H1 (cell line): ENCODE measurements around the gene WDR74. TPM values are rescaled to one million over a fixed set of nuclear protein-coding genes. Genes with fewer than 3 reads are reported as not detected.

ENCODE experiments used
- CTCF ChIA-PET: fragments of 300-600 bp; sonication (Branson Sonifier 250); formaldehyde crosslinking; loops from one replicate; lab custom pipeline; 2021; ENCODE audit not compliant: partially characterized antibody; lab: Charles Lee
- POLR2A ChIA-PET: fragments of 300-600 bp; sonication (Branson Sonifier 250); formaldehyde crosslinking; loops from one replicate; lab custom pipeline; 2021; ENCODE audit warnings: inconsistent platforms; ENCODE audit not compliant: partially characterized antibody; lab: Charles Lee
- DNase-seq, 2 experiments: peaks; one replicate each; pipeline versions ENCODE4 v3.0.0 to v3.0.0-alpha.2; 2010 to 2022; ENCODE audit warnings: low spot score in 2 of 2, low read depth in 1 of 2, mixed read lengths in 1 of 2
- FAIRE-seq: peaks from 2 replicates; lab custom pipeline; 2011; peaks lifted over from hg19 to GRCh38; lab: Jason Lieb, UNC
- H2AFZ ChIP-seq: 2 replicates; pipeline ENCODE4 v1.8.1; 2012; ENCODE audit warnings: low read length, inconsistent platforms
- H2AK5ac ChIP-seq: 2 replicates; pipeline ENCODE4 v1.6.1; 2013; ENCODE audit warnings: low read depth, low read length
- H2BK120ac ChIP-seq: replicated peaks from 2 replicates; pipeline ENCODE3; 2013; ENCODE audit warnings: low read depth, low read length, inconsistent platforms
- H2BK12ac ChIP-seq: 2 replicates; pipeline ENCODE4 v1.6.1; 2013; ENCODE audit warnings: low read depth, low read length
- H2BK15ac ChIP-seq: 2 replicates; pipeline ENCODE4 v1.6.1; 2013; ENCODE audit warnings: low read length
- H2BK20ac ChIP-seq: 2 replicates; pipeline ENCODE4 v1.6.1; 2013; ENCODE audit warnings: low read length
- H2BK5ac ChIP-seq: 2 replicates; pipeline ENCODE4 v1.6.1; 2013; ENCODE audit warnings: low read depth, low read length
- H3K14ac ChIP-seq: 2 replicates; pipeline ENCODE4 v1.6.1; 2013; ENCODE audit warnings: inconsistent platforms; ENCODE audit not compliant: insufficient read length
- H3K18ac ChIP-seq: 2 replicates; pipeline ENCODE4 v1.6.1; 2013; ENCODE audit warnings: low read length; ENCODE audit errors: extremely low read depth
- H3K23ac ChIP-seq: 2 replicates; pipeline ENCODE4 v1.6.1; 2013; ENCODE audit warnings: inconsistent platforms; ENCODE audit not compliant: insufficient read length
- H3K23me2 ChIP-seq: 2 replicates; pipeline ENCODE4 v1.6.1; 2013; ENCODE audit warnings: low read depth, low read length
- H3K27ac ChIP-seq: 2 replicates; pipeline ENCODE4 v1.6.1; 2011; ENCODE audit warnings: low read depth, low read length, inconsistent platforms
- H3K27me3 ChIP-seq, 4 experiments: replicated peaks in 1 of 4; 1 replicate in 1 of 4; 2 replicates in 3 of 4; pipeline versions ENCODE4 v1.6.1 to v1.8.1; 2011 to 2013; ENCODE audit warnings: low read length in 3 of 4, mild to moderate bottlenecking in 3 of 4, inconsistent platforms in 2 of 4, mixed read lengths in 2 of 4, moderate library complexity in 1 of 4; ENCODE audit not compliant: control insufficient read depth in 3 of 4, insufficient read depth in 3 of 4; ENCODE audit errors: extremely low read depth in 1 of 4
- H3K36me3 ChIP-seq, 4 experiments: 2 replicates each; pipeline versions ENCODE4 v1.6.1 to v1.8.1; 2011 to 2013; ENCODE audit warnings: mild to moderate bottlenecking in 4 of 4, low read length in 3 of 4, moderate library complexity in 2 of 4, control low read depth in 1 of 4, inconsistent platforms in 1 of 4; ENCODE audit not compliant: insufficient read depth in 4 of 4, control insufficient read depth in 2 of 4
- H3K4ac ChIP-seq: replicated peaks from 2 replicates; pipeline ENCODE3; 2013; ENCODE audit warnings: low read length, low read depth, mixed read lengths, inconsistent platforms; ENCODE audit not compliant: insufficient read length
- H3K4me1 ChIP-seq, 4 experiments: replicated peaks in 1 of 4; 1 replicate in 1 of 4; 2 replicates in 3 of 4; pipeline versions ENCODE4 v1.6.1 to v1.8.1; 2011 to 2013; ENCODE audit warnings: low read length in 3 of 4, inconsistent platforms in 2 of 4, mixed read lengths in 1 of 4; ENCODE audit not compliant: insufficient read depth in 4 of 4, control insufficient read depth in 3 of 4
- H3K4me2 ChIP-seq, 2 experiments: 2 replicates each; pipeline versions ENCODE4 v1.6.1 to v1.8.1; 2011 to 2013; ENCODE audit warnings: low read depth in 2 of 2, low read length in 2 of 2, control low read depth in 1 of 2, inconsistent platforms in 1 of 2, mild to moderate bottlenecking in 1 of 2; ENCODE audit not compliant: insufficient read depth in 1 of 2
- H3K4me3 ChIP-seq, 4 experiments: fragments of 200-600, 300-600 bp in 1 of 4; sonication (generic), shearing (Covaris generic), sonication (Bioruptor Twin) in 1 of 4; 2 replicates each; pipeline versions ENCODE4 v1.5.1 to v1.8.1; 2011 to 2016; ENCODE audit warnings: low read length in 4 of 4, low read depth in 3 of 4, control low read depth in 2 of 4, inconsistent platforms in 2 of 4, mild to moderate bottlenecking in 2 of 4, mixed read lengths in 1 of 4, moderate library complexity in 1 of 4; ENCODE audit not compliant: insufficient read depth in 2 of 4; ENCODE audit errors: extremely low read depth in 1 of 4
- H3K56ac ChIP-seq: replicated peaks from 2 replicates; pipeline ENCODE3; 2013; ENCODE audit warnings: low read depth, mild to moderate bottlenecking, mixed read lengths, low read length, inconsistent platforms; ENCODE audit not compliant: insufficient read length
- H3K79me1 ChIP-seq: 2 replicates; pipeline ENCODE4 v1.6.1; 2013; ENCODE audit warnings: low read depth, low read length, control low read depth
- H3K79me2 ChIP-seq, 2 experiments: 2 replicates each; pipeline versions ENCODE4 v1.6.1 to v1.8.1; 2012 to 2013; ENCODE audit warnings: low read length in 2 of 2, mild to moderate bottlenecking in 2 of 2, inconsistent platforms in 1 of 2; ENCODE audit not compliant: insufficient read depth in 2 of 2, control insufficient read depth in 1 of 2
- H3K9ac ChIP-seq, 4 experiments: replicated peaks in 1 of 4; 1 replicate in 1 of 4; 2 replicates in 3 of 4; pipeline versions ENCODE4 v1.6.1 to v1.8.1; 2011 to 2013; ENCODE audit warnings: low read depth in 3 of 4, low read length in 3 of 4, control low read depth in 2 of 4, mild to moderate bottlenecking in 2 of 4, moderate library complexity in 2 of 4, inconsistent platforms in 1 of 4; ENCODE audit errors: extremely low read depth in 1 of 4
- H3K9me3 ChIP-seq, 2 experiments: 2 replicates each; pipeline versions ENCODE4 v1.6.1 to v1.8.1; 2012 to 2013; ENCODE audit warnings: mild to moderate bottlenecking in 2 of 2, moderate library complexity in 2 of 2, control low read depth in 1 of 2, inconsistent platforms in 1 of 2, low read depth in 1 of 2, low read length in 1 of 2, mixed read lengths in 1 of 2; ENCODE audit not compliant: insufficient read depth in 2 of 2
- H4K20me1 ChIP-seq, 2 experiments: replicated peaks in 1 of 2; 2 replicates each; pipeline versions ENCODE3 to v1.8.1; 2011 to 2013; ENCODE audit warnings: inconsistent platforms in 2 of 2, low read length in 2 of 2, mild to moderate bottlenecking in 1 of 2; ENCODE audit not compliant: insufficient read depth in 2 of 2, control insufficient read depth in 1 of 2
- H4K5ac ChIP-seq: 2 replicates; pipeline ENCODE4 v1.6.1; 2013; ENCODE audit warnings: low read length, low read depth, mixed read lengths, inconsistent platforms; ENCODE audit not compliant: insufficient read length
- H4K8ac ChIP-seq: 2 replicates; pipeline ENCODE4 v1.8.0; 2013; ENCODE audit warnings: mild to moderate bottlenecking, moderate library complexity, low read length, inconsistent platforms; ENCODE audit not compliant: insufficient read depth; ENCODE audit errors: extremely low read depth
- H4K91ac ChIP-seq: replicated peaks from 2 replicates; pipeline ENCODE3; 2013; ENCODE audit warnings: low read length, mixed read lengths, inconsistent platforms; ENCODE audit not compliant: insufficient read length
- BACH1 ChIP-seq: IDR thresholded peaks from 2 replicates; pipeline ENCODE4 v1.6.1; 2012; ENCODE audit warnings: low read length, improper control_type of control experiment
- CEBPB ChIP-seq: IDR thresholded peaks from 2 replicates; pipeline ENCODE4 v1.6.1; 2012; ENCODE audit warnings: low read depth, low read length
- CHD2 ChIP-seq: IDR thresholded peaks from 2 replicates; pipeline ENCODE4 v1.6.1; 2012; ENCODE audit warnings: low read length, improper control_type of control experiment
- MAFK ChIP-seq: IDR thresholded peaks from 2 replicates; pipeline ENCODE4 v1.6.1; 2012; ENCODE audit warnings: low read depth, mild to moderate bottlenecking, improper control_type of control experiment, low read length
- POLR2A ChIP-seq, 2 experiments: IDR thresholded peaks; 1 replicate in 1 of 2; 2 replicates in 1 of 2; pipeline ENCODE4 v1.6.1; 2011; ENCODE audit warnings: low read depth in 2 of 2, low read length in 2 of 2, mild to moderate bottlenecking in 2 of 2; ENCODE audit errors: control extremely low read depth in 1 of 2
- RBBP5 ChIP-seq: IDR thresholded peaks from 2 replicates; pipeline ENCODE4 v1.7.1; 2012; ENCODE audit warnings: low read depth, mild to moderate bottlenecking, inconsistent platforms, low read length, moderate library complexity, borderline replicate concordance
- RFX5 ChIP-seq: IDR thresholded peaks from 2 replicates; pipeline ENCODE4 v1.6.1; 2011; ENCODE audit warnings: low read depth, low read length, improper control_type of control experiment, borderline replicate concordance
- SIRT6 ChIP-seq: IDR thresholded peaks from one replicate; pipeline ENCODE4 v1.7.1; 2012; ENCODE audit warnings: low read length, inconsistent platforms
- SRF ChIP-seq: IDR thresholded peaks from 2 replicates; pipeline ENCODE4 v1.6.1; 2011; ENCODE audit warnings: mild to moderate bottlenecking, low read depth, low read length, moderate library complexity
- TAF1 ChIP-seq: IDR thresholded peaks from 2 replicates; pipeline ENCODE4 v1.6.1; 2011; ENCODE audit warnings: mild to moderate bottlenecking, low read depth, low read length
- YY1 ChIP-seq: IDR thresholded peaks from 2 replicates; pipeline ENCODE4 v1.6.1; 2011; ENCODE audit warnings: low read depth, mild to moderate bottlenecking, low read length
- ZNF274 ChIP-seq: IDR thresholded peaks from 2 replicates; pipeline ENCODE4 v1.7.0; 2012; ENCODE audit warnings: low read length, borderline replicate concordance; ENCODE audit errors: extremely low read depth
- WGBS, 2 experiments: shearing (Covaris generic) in 1 of 2; methylation state at CpG; one replicate each; pipeline versions ENCODE4 v1.1.6 to v1.1.7; 2013 to 2015; ENCODE audit warnings: low lambda C conversion rate in 2 of 2, mixed read lengths in 2 of 2, inconsistent platforms in 1 of 2, low coverage in 1 of 2, missing lambda C conversion rate in 1 of 2; ENCODE audit not compliant: insufficient replicate concordance in 2 of 2, insufficient coverage in 1 of 2, insufficient read length in 1 of 2; ENCODE audit errors: extremely low coverage in 1 of 2, missing lambda C conversion rate in 1 of 2; 5-methylcytosine and 5-hydroxymethylcytosine counted together
- polyA plus RNA-seq, 7 experiments: library from polyadenylated mRNA; depleted of rRNA in 3 of 7; stranded (reverse) in 5 of 7; unstranded in 2 of 7; fragments of >200 nt in 5 of 7; fragments of 200-250 nt in 2 of 7; gene quantifications; 1 replicate in 5 of 7; 2 replicates in 1 of 7; 4 replicates in 1 of 7; pipeline versions ENCODE4 v1.2.1 to v1.2.3, GENCODE V29; 2011 to 2013; ENCODE audit warnings: missing spikeins in 2 of 7, mixed read lengths in 2 of 7
- total RNA-seq: library from RNA; stranded (reverse); fragmentation: NEBNext Ultra II Directional; extraction: Animal tissue kit (Norgen Biotek cat#: 25700); gene quantifications from 2 replicates; pipeline ENCODE4 v1.2.1, GENCODE V29; 2021

WDR74 gene
- total and polyA plus RNA-seq, 2 of the 8 experiments (the other 6 are each of a cell fraction or from before 2014, with no cell fraction given): 93.6 to 97.0 TPM

DNA sequence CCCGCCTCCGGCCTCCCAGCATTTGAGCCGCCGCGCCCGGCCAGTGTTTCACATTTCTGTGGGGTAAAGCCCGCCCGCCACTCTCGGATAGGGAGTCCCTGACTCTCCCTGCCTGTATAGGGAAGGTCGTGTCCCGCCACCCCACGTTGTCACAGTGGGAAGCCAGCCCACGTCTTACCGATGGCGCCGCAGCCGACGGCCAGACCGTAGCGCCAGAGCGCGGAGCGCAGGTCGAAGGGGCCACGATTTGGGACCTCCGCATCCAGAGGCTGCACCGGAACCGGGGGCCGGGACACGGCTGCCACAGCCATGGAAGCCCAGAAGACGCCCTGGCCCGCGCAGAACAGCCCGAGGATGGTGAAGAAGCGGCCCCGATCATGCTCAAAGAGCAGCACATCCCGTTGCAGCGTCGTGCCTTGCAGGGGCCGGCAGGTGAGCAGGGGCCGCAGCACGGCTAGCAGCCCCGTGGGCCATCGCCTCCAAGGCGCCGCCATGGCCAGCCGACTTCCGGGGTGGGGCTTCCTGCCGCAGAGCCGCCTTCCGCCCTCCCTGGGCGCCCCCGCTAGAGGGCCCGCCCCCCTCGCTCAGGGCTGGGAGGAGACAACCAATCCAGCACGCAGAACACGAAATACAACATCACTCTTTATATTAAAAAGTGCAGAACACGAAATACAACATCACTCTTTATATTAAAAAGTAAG, 47.7 kb downstream of the WDR74 start, which contains the start of gene TMEM223:
TSS of gene TMEM223 (minus strand) at position 506 of the 701 bp plus-strand sequence. CDS start at position 494, 12 bp downstream.
- Histone ChIP-seq H3K23ac (no peak within 1 kb of the TSS), H2BK15ac (no peak within 1 kb of the TSS), H3K56ac (peak within 1 kb of the TSS; percentile 70), H2BK120ac (no peak within 1 kb of the TSS), H4K20me1 (peaks cover 0 to 2% of the 10 kb centered on the region in 2 experiments), H3K27ac (peak within 1 kb of the TSS; percentile 82), H3K4me1 (peaks cover 0 to 7% (median 3%) of the 10 kb centered on the region in 4 experiments; a peak in 3 of 7 replicates), H3K23me2 (no peaks in the 10 kb centered on the region; the same call in 1 of the 2 replicates), H3K4me2 (peak within 1 kb of the TSS; percentile 76 to 85), H3K27me3 (no peaks in the 10 kb centered on the region), H4K91ac (peak within 1 kb of the TSS; percentile 93), H3K9me3 (no peaks in the 10 kb centered on the region), H2AFZ (no peak within 1 kb of the TSS; the same call in 1 of the 2 replicates), H3K79me2 (peaks cover 0 to 33% of the 10 kb centered on the region in 2 experiments; a peak in 2 of 4 replicates), H2BK12ac (no peak within 1 kb of the TSS), H4K8ac (peak within 1 kb of the TSS; percentile 93), H3K79me1 (peaks cover 7% of the 10 kb centered on the region; the same call in 1 of the 2 replicates), H2BK5ac (peak within 1 kb of the TSS; percentile 76), H4K5ac (peak within 1 kb of the TSS; percentile 98), H3K14ac (no peak within 1 kb of the TSS), H3K4ac (peak within 1 kb of the TSS; percentile 91), H3K4me3 (peak within 1 kb of the TSS; percentile 84 to 97 (median 91)), H2BK20ac (no peak within 1 kb of the TSS), H2AK5ac (no peak within 1 kb of the TSS), H3K9ac (peak within 1 kb of the TSS; percentile 67 to 94 (median 90)), H3K18ac (peak within 1 kb of the TSS; percentile 98), H3K36me3 (peaks cover 14 to 38% (median 29%) of the 10 kb centered on the region in 4 experiments)
- POLR2A ChIA-PET: interaction anchor here (0.6 to 15.9 kb wide), 19 partner anchors 12 to 127 kb away, joined by 3 to 251 read pairs (median 6); partner anchors contain the start of genes C11orf98, CSKMT, HNRNPUL2 and NXF1
- DNase-seq (peak in 1 of 2 experiments; percentile 92), FAIRE-seq (no peak)
- WGBS, 2 experiments: 1% methylated on average over 45 of the region's 58 CpGs; no CpG with 5 or more reads in 1 of the 2 experiments
- CTCF ChIA-PET: interaction anchor here (0.6 to 3.5 kb wide), 6 partner anchors 9 to 248 kb away, joined by 3 to 15 read pairs (median 3); no protein-coding TSS in a partner anchor
- no peak for TF ChIP-seq BACH1
- TF ChIP-seq ZNF274: no peak
- TF ChIP-seq POLR2A (IDR thresholded peaks at IDR 0.05; ENCODE audit: control extremely low read depth in 1 of 2, low read depth in 2 of 2, low read length in 2 of 2): peak; percentile 86 to 88
- TF ChIP-seq SRF: no peak
- TF ChIP-seq SIRT6: no peak
- TF ChIP-seq CEBPB: no peak
- no peak for TF ChIP-seq RFX5
- TF ChIP-seq TAF1: peak; percentile 82
- peak; percentile 90 for TF ChIP-seq YY1
- no peak for TF ChIP-seq CHD2
- peak; percentile 47; the same call in 1 of the 2 replicates for TF ChIP-seq RBBP5
- no peak for TF ChIP-seq MAFK
